T-helper 22 cell (primary cell): ENCODE data around the gene ANKS1A.

Experiments used
- DNase-seq: peaks from one replicate; pipeline ENCODE4 v3.0.0-alpha.2; 2020; ENCODE audit warnings: low read depth

The ANKS1A gene

DNA sequence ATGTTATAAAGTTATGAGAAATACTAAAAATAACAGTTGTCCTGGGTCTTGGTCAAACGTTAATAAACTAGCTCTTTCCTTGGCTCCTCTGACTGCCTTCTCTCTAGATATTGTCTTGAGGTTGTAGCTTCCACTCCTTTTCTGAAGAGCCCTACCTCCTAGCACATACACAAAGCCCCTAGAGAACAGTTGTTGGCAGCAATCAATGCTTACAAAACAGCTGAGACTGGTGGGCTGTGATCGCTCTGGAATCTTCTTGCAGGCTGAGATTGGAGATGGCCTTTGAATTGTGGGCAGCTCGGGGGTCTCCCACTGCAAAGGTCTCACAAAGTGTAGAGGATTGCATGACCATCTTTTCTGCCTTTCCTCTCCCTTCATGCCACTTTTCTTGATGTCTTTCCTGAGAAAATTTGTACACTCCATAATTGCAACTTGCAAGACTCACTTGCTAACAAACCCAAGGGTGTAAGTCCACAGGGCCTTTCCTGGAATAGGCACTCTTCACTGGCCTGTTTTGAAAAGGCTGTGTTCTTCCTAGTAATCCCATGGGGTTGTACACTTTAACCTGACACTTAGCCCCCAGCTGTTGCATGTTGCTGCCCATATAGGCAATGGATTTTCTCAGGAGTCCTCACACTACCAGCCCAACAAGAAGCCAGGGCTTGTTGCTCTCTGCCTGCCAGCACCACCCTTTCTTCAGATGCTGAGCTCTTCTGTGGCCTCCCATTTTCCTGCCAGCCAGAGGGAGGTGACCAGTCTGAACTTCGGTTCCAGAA lies 152.2 kb downstream of the ANKS1A start:
- no peak for DNase-seq

DNA sequence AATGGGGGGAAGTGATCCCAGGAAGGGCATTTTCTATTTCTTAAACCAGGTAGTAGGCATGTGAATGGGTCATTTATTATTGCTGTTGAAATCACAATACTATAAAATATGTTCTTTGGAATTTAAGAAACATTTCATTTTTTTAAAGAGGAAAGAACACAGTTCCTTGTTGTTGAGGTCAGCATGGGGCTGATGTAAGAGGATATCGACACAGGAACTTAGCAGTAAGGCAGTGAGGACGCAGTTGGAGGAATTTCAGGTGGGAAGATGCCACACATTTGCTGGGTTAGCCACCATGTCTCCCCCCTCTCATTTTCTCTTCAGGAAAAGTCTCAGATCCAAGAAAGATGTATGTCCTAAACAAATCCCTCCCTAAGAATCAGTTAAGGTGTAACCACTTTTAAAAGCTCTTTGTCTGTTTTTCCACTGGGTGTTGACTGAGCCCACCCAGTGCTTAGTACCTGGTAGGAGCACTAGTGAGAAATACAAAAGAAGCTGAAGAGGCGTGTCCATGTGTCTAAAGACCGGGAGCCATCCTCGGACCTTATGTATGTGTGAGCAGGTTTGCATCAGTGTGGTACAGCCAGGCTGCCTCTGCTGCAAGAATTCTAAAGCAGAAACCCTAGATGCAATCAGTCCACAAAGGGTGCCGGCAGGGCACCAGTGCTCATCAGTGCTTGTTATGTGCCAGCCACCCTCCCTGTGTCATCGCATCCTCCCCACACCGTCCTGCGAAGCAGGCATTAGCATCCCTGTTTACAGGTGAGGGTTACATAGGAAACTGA lies 153.2 kb downstream of the ANKS1A start:
- DNase-seq: no peak

DNA sequence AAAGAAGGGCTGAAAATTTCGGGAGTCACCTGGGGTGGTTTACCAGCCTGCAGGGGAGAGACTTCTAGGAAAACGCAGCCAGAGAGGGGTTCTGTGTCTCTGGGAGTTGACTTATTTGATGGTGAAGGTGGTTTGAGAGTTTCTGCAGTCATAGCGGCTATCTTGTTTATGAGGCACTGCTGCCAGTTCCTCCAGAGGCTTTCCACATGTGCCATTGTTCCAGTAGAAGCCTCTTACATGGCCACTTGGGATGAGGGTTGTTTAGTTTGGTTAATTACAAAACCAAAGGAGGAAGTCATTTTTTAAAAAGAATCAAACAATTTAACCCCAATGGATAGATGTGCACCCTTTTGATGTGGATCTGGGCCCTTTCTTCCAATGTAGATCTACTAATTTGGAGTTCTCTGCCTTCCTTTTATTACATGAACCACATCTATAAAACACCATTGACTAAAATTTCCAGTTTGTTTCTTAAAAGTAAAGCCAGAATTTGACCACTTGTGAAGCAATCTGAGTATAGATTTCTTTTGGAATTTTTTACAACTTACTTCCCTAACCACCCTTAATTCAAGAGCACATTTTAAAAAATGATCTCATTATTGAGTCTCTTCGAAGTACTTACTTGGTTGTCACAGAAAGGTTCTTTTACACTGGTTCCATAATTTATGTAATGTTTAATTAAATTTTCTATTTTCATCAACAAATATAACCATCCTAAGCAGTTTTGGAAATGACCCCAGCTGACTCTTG lies 154.5 kb downstream of the ANKS1A start:
- DNase-seq: no peak

DNA sequence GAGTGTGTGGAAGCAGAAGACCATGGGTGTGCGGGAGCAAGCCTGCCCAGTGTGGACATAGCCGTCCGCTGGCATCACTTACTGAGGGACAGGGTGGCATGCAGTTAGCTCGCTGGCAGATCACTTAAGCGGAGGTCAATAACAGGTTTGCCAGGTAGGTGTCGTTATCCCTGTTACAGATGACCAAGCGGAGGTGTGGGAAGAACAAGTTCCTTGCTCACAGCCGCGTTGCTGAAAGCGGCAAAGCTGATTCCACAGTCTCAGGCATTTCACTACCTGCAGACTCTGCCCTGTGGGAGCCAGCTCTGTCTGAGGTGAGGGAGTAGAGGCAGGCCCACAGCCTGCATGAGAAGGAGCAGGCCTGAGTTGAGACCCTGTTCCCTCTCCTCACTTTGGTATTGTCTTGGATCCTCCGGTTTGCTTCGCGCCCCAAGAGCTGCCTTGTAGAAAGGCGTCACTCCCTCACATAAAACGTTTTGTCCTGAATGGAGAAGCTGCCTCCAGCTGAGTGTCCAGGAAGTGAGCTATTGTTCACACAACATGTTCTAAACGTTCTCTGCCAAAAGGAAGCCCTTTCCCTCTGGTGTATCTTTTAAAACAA lies 155.2 kb downstream of the ANKS1A start:
- DNase-seq: no peak

DNA sequence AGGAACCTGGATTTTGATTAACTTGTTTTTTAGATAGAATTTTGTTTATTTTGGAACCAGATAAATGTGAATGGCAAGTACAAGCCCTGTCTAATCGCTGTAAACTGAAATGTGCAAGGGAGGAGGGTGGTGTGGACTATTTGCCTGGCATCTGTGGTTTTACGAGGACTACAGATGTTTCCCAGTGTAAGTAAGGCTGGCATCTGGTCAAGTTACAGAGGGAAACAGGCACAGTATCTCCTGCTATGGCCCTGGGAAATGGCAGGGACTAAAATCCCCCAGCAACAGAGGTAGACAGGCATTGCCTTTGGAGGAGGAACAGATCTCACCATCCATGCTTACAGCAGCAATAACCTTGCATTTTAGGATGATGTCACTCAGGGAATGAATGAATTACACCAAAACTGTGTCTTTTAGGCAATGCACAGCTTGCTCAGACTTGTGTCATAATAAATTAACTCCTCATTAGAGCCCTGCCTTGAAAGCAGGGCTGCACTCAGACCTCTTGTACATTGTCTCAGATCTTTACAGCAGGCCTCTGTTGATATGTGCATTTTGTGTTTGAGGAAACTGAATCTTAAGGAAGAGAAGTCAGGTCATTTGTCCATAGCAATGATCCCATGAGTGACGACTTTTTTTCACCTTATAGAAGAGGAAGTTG lies 155.8 kb downstream of the ANKS1A start:
- no peak for DNase-seq

DNA sequence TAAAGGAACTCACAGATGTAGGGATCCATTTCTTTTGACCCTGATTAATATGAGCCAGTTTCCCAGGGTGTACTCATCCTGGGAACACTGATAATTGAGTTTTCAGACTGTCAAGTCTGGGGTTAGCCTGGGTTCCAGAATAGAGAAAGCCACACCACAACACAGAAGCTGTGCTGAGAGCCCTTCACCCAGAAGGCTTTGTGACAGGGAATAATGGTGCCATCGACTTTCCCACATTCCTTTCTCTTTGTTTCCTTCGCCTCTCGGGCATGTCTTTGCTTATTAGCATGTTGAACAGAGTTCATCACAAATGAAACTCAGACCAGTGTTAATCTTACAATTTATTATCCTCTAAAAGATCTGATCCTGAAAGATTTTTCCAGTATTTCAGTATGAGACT lies 157.0 kb downstream of the ANKS1A start:
- no peak for DNase-seq

DNA sequence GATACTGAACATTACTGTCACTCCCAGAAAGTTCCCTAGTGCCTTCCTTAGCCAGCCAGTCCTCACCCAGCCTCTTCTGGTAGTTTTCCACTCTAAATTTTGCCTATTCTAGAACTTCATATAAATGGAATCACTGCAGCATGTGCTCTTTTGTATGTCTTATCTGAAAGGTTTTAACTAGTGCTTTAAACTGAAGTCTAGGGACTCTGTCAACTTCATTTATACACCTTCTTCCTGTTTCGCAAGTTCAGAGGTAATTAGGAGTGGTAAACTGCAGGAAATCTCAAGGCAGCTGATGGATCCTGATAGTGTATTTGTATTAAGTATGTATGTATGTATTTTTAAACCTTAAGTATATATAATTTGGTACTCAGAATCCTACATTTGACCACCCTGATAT lies 157.8 kb downstream of the ANKS1A start:
- DNase-seq: no peak

DNA sequence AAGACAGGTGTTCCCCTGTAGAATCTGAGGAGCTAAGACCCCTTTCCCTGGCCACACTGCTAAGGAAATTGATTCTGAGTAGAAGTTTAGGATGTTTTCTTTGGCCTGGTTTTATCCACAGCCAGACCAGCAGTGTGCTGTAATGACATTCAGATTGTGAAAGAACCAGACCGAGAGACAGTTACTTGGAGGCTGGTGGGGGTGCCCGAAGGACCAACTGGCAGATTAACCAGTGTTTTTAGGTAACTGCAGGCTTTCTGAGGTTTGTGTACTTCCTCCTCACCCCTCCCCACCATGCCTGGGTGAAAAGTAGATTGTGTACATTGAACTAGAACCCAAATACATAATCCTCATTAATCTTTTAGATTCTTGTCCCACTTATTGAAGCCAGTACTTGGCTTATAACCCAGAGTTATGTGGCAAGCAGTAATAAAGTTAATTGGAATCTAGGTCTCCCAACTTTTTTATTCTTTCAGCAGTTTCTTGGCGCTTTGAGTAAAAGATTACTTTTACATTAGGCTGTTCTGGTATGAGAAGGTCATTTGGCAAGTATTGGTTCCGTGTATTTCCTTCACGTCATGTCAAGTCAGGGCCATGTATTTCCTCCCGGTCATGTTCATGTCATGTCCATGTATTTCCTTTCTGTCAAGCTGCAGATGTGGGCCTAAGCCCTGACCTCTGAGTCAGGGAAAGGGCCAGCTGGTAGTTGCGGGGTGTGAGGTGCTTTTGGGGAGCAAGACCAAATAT lies 158.4 kb downstream of the ANKS1A start:
- no peak for DNase-seq

DNA sequence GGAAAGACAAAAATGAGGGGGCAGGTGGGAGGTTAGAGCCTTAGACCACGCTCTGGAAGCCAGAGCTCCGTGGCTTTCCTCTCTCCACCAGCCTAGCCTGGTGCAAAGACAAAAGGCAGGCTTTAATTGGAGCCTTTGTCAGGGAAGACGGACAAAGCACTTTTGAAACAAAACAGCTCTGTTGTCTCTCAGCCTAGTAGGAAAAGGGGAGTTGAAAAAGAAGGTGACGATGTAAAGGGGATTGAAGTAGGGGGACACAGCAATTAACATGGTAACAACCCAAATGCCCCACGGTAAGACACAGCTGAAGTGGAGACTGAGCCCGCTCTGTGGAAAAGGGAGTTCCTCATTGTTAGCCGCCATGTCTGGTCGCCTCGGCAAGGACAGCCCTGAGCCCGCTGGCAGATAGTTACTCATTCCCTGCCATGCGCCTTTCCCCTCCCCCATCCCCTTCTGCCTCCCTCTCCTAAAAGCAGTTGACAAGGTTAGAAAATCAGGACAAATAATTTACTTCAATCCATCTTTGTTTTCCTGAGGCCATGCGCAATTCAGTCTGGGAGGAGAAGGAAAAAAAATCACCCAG lies 159.1 kb downstream of the ANKS1A start:
- no peak for DNase-seq

DNA sequence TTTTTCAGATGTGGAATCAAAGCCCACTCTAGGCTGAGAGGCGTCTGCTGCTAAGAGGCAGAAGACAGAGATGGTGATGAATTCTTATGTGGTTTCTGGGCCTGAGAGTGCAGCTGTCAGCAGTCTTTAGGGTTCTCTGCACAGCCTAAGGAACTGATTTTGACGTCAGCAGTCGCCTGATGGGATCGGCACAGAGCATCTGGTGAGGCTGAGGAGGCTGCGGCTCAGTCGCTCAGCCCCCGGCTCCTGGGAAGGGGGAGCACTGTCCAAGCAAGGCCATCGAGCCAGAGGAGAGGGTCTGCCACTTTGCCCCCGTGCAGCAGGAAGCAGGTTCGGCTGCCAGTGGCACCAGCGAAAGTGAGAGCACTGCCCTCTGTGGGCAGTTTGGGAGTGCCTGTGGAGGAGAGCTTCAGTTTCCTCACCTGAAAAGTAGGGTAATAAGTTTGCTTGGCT lies 159.6 kb downstream of the ANKS1A start:
- no peak for DNase-seq

DNA sequence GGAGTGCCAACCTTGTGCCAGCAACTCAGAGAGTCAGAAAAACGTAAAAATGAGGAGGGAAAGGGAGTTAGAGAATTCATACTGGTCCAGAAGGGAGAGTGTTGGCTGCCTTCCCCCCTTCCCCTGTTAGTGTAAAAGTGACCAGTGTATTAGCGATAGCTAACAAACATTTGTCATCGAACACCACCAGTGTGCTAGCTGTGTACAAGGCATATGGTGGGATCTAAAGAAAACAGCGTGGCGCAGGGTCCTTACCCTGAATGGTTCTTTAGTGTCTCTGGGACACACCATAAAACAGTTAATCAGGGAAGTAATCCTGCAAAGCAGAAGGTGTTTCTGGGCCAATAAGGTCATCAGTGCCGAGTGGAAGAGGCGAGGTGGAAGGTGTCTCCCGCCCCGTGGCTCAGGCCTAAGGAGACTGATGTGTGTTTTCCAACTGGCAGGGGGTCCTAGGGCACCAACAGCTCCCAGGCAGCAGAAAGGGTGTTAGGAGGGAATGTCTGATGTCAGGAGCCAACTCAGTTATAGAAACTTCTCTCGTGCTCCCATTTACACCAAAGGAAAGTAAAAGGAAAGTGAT lies 160.2 kb downstream of the ANKS1A start:
- DNase-seq: no peak

DNA sequence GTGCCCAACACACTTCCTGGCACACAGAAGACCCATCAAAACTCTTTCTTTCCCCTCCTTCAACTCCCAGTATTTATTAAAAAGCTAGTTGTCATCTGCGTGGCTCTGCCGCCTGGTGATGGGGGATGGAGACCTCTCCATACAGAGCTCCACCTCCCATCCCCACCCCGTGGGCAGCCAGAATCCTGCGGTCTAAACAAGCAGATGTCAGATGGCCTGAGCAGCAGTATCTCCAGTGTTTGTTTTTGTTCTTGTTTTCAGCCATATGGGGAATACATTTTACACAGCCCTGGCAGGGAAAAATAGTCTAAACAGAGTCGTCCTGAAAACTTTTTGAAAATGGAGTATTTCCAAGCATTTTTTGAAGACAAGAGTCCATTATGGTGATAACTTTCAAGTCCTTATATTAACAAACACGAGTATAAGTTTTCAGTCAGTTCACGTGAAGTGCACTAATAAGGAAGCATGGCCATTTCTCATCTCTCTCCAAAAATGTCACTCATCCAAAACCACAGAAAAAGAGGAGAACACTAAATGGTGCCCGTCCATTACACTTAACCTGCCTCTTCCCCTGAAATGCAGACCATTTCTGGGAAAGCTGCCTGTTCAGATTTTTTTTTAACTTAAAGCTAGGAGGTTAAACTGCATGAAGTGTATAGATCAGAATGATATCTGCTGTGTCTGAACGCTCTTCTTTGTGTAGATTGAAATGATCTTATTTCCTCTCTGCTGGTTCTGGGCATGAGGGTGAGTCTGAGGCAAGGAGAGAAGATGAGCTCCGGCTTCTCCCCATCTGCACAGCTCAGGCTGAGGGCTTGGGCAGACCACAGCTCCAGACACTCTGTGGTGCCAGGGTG lies 161.1 kb downstream of the ANKS1A start:
- no peak for DNase-seq

DNA sequence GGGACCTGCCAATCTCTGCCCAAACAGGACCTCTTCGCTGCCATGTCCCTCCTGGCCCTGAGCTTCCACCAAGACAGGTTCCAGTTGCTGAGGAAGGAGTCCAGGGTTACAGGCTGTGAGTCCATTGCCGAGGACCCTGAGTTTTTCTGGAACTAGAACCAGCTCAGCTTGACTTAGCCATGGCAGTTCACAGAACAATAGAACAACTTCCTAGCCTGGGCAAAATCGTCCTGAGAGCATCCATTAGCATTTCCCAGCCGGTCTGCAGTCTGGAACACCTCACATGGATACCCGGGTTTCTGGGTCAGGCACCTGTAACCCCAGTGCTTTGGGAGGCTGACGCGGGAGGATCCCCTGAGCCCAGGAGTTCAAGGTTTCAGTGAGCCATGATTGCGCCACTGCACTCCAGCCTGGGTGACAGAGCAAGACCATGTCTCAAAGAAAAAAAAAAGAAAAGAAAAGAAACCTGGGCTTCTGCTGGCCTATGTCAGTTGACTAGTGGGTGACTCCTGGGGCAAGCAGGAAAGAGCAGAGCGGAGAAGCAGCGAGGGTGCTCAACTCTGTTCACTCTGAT lies 161.8 kb downstream of the ANKS1A start:
- DNase-seq: no peak

DNA sequence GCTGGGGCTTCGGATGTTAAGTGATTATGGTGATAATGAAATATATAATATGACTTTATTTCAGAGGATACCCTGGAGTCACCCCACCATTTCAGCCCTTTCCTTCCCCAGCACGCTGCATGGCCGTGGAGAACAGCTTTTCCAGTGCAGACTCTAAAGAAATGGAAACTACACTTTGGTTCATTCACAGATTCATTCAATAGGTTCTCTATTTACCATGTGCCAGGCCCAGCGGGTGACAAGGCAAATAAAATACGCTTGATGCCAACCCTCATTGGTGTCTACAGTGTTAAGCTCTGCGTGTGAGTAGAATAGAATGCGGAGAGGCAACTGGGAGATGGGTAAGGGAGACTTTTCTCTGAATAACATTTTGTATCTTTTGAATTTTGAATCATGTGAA lies 162.3 kb downstream of the ANKS1A start:
- DNase-seq: no peak

DNA sequence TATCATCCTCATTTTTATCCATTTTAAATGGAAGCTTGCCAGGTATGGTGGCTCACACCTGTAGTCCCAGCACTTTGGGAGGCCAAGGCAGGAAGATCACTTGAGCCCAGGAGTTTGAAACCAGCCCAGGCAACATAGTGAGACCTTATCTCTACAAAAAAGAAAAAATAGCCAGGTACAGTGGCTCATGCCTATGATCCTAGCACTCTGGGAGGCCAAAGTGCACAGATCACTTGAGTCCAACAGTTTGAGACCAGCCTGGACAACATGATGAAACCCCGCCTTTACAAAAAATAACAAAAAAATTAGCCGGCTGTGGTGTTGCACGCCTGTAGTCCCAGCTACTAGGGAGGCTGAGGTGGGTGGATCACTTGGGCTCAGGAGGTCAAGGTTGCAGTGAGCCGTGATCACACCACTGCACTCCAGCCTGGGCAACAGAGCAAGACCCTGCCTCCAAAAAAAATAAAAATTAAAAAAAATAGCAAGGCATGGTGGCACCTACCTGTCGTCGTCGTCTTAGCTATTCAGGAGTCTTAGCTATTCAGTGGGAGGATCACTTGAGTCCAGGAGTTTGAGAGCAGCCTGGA lies 163.0 kb downstream of the ANKS1A start:
- no peak for DNase-seq

DNA sequence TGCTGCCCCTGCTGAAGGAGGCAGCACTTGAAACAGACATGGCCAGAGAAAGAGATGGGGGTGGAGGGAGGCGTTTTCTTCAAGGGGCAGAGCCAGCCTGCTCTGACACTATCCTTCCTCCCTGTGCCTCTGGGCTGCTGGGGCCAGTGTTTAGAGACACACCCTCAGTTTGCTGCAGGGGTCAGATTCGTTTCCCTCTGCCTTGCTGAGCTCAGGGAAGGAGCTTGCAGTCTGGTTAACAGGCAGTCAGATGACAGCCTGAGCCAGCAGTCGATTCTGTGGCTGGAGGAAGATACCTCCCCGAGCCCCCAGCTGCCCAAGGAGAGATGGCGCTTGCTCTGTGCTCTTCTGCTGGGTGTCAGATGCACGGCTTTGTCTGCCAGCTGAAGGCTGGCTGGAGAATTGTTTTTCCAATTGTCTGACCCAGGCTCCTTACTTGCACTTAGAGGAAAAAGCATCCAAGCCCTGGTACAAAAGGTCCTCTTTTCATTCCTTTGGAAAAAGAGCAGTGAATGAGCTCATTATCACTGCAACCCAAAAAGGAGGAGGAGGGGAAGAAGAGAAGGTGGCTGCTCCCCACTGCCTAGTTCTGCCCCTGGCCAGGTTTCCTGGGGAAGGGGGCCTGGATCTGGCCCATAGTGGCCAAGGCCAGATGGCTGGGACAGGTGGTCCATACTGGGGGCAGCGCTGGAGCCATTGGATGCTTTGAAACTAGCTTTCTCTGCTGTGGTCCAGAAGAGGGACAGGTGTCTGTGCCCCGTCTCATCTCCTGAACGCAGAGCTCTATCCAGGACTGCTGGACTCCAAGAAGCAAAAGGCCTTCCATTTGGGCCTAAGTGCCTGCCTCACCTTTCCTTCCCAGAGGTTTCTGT lies 163.9 kb downstream of the ANKS1A start:
- DNase-seq: no peak

DNA sequence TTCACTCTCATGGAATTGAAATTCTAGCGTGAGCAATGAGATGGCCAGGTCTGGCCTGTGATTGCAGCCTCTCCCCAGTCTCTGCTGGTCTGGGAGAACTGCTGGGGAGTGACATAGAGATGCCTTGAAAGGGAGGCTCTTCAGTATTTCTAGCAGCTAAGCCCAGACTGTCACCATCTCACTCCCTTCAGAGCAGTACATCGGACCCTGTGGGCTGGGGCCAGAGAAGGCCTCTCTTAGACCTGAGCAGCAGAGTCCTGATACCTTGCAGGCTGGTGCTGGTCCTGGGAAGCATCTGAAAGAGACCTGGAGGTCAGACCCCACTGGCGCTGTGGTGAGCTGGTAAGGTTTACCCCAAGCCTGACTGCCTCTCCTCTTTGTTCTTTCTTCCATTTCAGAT lies 164.6 kb downstream of the ANKS1A start:
- DNase-seq: no peak
